ENCODE data around the gene POP4. TPM values are rescaled to one million over a fixed set of nuclear protein-coding genes. Genes with fewer than 3 reads are reported as not detected.
A peak's percentile ranks its signal among the peaks of the same experiment; 100 is the strongest.

Gene POP4
- total RNA-seq, 1 donor from 2014 or later: 48.4 TPM

- no peak for DNase-seq (ENCODE audit: extremely low spot score, unreplicated experiment)
- peaks cover 3% of the 10 kb centered on the region for H3K27me3 Mint-ChIP-seq
- H3K9me3 Mint-ChIP-seq: no peaks in the 10 kb centered on the region
- H3K27ac Mint-ChIP-seq: peak overlapping the region; percentile 100
- peaks cover 4% of the 10 kb centered on the region for H3K36me3 Mint-ChIP-seq
- TF ChIP-seq CTCF (conservative IDR thresholded peaks at IDR 0.05): no peak
- peak overlapping the region; percentile 100 for H3K4me3 Mint-ChIP-seq
- peaks cover 16% of the 10 kb centered on the region for H3K4me1 Mint-ChIP-seq (ENCODE audit: unreplicated experiment)
Measured at GRCh38 chr19:29606420-29606747, 301 bp downstream of the POP4 start.

GRCh38 chr19:29609636-29610035 is 3.6 kb downstream of the POP4 start:
- peaks cover 3% of the 10 kb centered on the region for H3K27me3 Mint-ChIP-seq
- TF ChIP-seq CTCF (conservative IDR thresholded peaks at IDR 0.05): no peak
- H3K4me1 Mint-ChIP-seq (ENCODE audit: unreplicated experiment): peaks cover 16% of the 10 kb centered on the region

GRCh38 chr19:29610213-29610573 is 4.1 kb downstream of the POP4 start:
- peaks cover 4% of the 10 kb centered on the region for H3K36me3 Mint-ChIP-seq
- no peak overlapping the region for H3K27ac Mint-ChIP-seq
- H3K9me3 Mint-ChIP-seq: no peaks in the 10 kb centered on the region
- TF ChIP-seq CTCF (conservative IDR thresholded peaks at IDR 0.05): no peak
- H3K27me3 Mint-ChIP-seq: peaks cover 3% of the 10 kb centered on the region
- DNase-seq (ENCODE audit: extremely low spot score, unreplicated experiment): no peak
- H3K4me3 Mint-ChIP-seq: no peak overlapping the region
- H3K4me1 Mint-ChIP-seq (ENCODE audit: unreplicated experiment): peaks cover 16% of the 10 kb centered on the region

More at GRCh38 chr19:29609636-29610035, 3.6 kb downstream of the POP4 start:
- Mint-ChIP-seq H3K36me3 (peaks cover 4% of the 10 kb centered on the region), H3K27ac (no peak overlapping the region), H3K9me3 (no peaks in the 10 kb centered on the region), H3K4me3 (no peak overlapping the region)
- no peak for DNase-seq (ENCODE audit: extremely low spot score, unreplicated experiment)

- H3K36me3 Mint-ChIP-seq: peaks cover 4% of the 10 kb centered on the region
Measured at GRCh38 chr19:29610574-29611271, 4.6 kb downstream of the POP4 start.

GRCh38 chr19:29612121-29612520 is 6.0 kb downstream of the POP4 start:
- Mint-ChIP-seq H3K9me3 (no peaks in the 10 kb centered on the region), H3K27ac (no peak overlapping the region), H3K27me3 (no peaks in the 10 kb centered on the region), H3K4me1 (ENCODE audit: unreplicated experiment) (peaks cover 7% of the 10 kb centered on the region), H3K36me3 (peaks cover 5% of the 10 kb centered on the region), H3K4me3 (no peak overlapping the region)
- no peak for TF ChIP-seq CTCF (conservative IDR thresholded peaks at IDR 0.05)
- no peak for DNase-seq (ENCODE audit: extremely low spot score, unreplicated experiment)

More at GRCh38 chr19:29610574-29611271, 4.6 kb downstream of the POP4 start:
- peaks cover 3% of the 10 kb centered on the region for H3K27me3 Mint-ChIP-seq
- H3K27ac Mint-ChIP-seq: no peak overlapping the region
- peak overlapping the region; percentile 57 for H3K4me3 Mint-ChIP-seq
- no peaks in the 10 kb centered on the region for H3K9me3 Mint-ChIP-seq
- DNase-seq (ENCODE audit: extremely low spot score, unreplicated experiment): peak; percentile 85
- TF ChIP-seq CTCF (conservative IDR thresholded peaks at IDR 0.05): peak; percentile 92
- H3K4me1 Mint-ChIP-seq (ENCODE audit: unreplicated experiment): peaks cover 16% of the 10 kb centered on the region

All from type B pancreatic cell (in vitro differentiated cells).